ENCODE results near the gene CLSTN3. TPM values are rescaled to one million over a fixed set of nuclear protein-coding genes. Genes with fewer than 3 reads are reported as not detected.

The CLSTN3 gene
- total RNA-seq, 2 donors from 2014 or later, result 36.8 to 57.0 TPM

DNA sequence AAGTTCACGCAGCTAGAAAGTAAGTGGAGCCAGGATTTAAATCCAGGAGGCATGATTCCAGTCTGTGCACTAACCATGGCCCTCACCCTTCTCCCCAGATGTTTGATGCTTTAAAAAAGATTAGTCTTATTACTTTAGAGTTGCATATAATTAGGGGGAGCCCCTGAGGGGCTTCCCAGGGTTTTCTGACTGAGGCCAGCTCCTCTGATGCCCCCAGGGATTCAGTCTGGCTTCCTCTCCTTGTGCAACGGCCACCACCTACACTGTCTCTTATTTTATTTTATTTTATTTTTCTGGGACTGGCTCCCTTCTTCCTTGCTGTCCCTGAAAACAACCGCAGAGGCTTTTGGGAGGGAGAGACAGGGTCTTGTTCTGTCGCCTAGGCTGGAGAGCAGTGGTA is 22.6 kb downstream of the CLSTN3 start:
- no peak for DNase-seq (ENCODE audit: low spot score in 2 of 2)
- Mint-ChIP-seq H3K9me3 (no peaks in the 10 kb centered on the region), H3K27ac (no peak overlapping the region), H3K36me3 (no peaks in the 10 kb centered on the region)
- ATAC-seq, result no peak

DNA sequence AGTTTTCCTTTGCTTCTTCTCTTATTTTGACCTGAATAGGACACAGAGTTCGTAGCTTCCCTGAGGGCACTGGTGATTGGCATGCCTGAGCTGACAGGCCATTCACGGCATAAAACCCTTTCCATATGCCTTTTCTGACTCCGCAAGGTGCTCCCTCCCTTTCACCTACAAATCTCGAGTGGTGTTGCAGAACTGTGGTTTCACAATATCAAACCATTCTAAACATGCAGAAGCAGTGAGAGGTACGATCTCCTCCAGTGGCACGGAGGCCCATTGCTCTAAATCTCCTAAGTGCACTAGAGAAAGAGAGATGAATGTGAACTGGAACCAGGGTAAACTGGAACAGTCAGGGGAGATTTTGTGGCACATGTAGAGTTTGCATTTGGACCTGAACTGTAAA is 23.9 kb downstream of the CLSTN3 start:
- Mint-ChIP-seq H3K9me3 (no peaks in the 10 kb centered on the region), H3K27ac (no peak overlapping the region), H3K36me3 (no peaks in the 10 kb centered on the region)
- ATAC-seq (no peak), DNase-seq (ENCODE audit: low spot score in 2 of 2) (no peak)

DNA sequence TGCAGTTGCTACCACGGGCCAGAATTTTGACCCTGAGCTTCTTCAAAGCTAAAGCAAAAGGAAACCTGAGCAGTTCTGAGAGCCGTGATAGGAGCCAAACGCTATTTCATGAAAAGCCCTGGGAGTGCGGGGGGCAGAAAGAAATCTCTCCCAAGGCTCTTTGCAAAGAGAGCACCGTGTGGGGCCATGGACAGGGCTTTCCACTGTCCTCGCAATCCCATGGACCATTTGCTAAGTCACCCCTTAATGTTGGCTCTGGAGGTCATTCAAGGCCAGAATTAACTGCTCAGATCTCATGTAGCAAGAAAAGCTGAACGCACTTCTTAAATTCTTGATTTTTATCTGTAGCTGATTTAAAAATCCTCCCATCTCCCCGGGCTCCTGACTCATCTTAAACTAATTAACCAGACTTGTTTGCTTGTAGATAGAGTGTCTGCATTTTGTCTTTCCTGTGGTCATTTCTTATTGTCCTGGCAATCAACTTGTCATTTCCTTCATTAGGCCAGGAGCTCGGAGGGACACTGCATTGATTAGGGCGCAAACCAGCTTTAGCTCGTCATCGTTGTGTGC is 24.8 kb downstream of the CLSTN3 start:
- Mint-ChIP-seq H3K9me3 (no peaks in the 10 kb centered on the region), H3K36me3 (no peaks in the 10 kb centered on the region), H3K27ac (no peak overlapping the region)
- DNase-seq (ENCODE audit: low spot score in 2 of 2) (no peak), ATAC-seq (no peak)

DNA sequence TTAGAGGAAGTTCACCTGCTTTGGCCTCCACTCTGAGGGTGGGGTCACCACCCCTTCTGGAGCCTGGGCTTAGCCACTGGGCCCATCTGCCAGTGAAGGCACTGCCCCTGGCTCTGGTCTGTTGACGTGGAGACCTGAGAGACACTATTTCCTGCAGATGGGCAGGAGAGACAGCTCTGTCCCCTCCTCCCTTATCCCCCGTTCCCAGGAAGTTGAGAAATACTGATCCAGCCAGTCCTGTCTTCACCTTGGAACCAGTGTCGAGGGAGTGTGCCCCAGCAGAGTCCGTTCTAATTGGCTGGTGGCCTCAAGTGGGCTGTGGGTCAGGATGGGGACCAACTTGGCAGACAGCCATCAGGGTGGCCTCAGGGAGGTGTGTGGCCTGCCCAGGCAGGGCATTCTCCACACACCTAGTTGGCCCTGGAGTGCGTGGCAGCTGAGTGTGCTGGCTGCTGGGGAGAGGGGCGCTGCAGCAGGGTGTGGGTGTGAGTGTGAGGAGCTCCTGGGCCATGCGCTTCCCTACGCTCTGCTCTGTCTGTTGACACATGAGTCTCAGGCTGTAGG is 25.4 kb downstream of the CLSTN3 start:
- Mint-ChIP-seq H3K27ac (peak overlapping the region in 1 of 2 donors; percentile 16), H3K36me3 (no peaks in the 10 kb centered on the region), H3K9me3 (no peaks in the 10 kb centered on the region)
- DNase-seq (ENCODE audit: low spot score in 2 of 2) (no peak), ATAC-seq (no peak)

DNA sequence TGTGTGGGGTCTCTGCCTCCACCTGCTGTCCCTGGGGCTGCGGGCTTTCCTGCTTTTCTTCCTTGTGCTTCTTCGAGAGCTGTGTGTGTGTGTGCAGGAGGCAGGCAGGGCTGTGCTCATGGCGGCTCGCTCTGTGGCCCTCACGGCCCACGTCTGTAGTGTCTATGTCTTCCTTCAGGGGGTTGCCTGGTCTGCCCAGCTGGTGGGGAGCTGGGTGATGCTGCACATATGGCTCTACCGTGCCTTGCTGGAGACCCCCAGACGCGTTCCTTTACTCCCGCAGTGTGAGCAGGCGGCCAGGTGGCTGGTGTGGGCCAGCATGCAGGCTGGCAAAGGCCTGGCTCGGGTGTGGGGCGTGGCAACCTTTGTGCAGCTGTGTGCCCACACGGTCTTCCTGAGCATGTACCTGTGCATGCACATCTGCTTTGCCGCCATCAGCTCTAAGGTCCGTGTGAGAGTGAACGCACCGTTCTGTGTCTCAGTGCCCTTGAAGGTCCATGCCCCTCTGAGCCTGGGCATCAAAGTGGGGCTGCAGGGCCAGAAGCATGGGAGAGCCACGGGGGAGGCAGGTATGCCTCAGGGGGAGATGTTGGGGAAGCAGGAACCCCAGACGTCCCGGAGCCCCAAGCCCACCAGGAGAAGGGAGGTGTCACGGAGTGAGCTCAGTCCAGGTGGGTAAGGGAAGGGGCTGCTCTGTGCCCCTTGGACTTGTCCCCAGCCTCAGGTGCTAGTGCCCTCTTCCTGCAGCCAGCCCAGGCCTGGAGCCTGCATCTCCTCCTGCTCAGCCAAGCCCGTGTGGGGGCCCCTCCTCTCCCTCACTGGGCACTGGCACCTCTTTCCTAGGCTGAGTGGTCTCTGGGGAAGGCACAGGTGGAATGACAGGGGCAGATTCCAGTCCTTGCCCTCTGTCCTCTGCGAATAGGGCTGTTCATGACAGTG is 26.4 kb downstream of the CLSTN3 start:
- ATAC-seq, result no peak
- Mint-ChIP-seq H3K27ac (no peak overlapping the region), H3K9me3 (no peaks in the 10 kb centered on the region), H3K36me3 (no peaks in the 10 kb centered on the region)
- DNase-seq (ENCODE audit: low spot score in 2 of 2), result no peak

DNA sequence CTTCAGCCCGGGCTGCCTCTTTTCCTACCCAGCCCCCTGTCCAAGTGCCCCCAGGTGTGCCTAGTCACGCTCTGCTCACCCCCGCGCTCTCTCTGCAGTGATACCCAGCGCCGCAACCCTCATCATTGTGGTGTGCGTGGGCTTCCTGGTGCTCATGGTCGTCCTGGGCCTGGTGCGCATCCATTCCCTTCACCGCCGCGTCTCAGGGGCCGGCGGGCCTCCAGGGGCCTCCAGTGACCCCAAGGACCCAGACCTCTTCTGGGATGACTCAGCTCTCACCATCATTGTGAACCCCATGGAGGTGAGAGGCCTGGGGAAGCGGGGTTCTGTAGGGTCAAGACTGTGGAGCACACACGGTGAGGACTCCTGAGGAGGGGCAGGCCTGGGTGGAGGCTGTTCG is 27.2 kb downstream of the CLSTN3 start:
- ATAC-seq, result no peak
- DNase-seq (ENCODE audit: low spot score in 2 of 2), result no peak
- Mint-ChIP-seq H3K36me3 (no peaks in the 10 kb centered on the region), H3K9me3 (no peaks in the 10 kb centered on the region), H3K27ac (peak overlapping the region; percentile 3 to 23)

DNA sequence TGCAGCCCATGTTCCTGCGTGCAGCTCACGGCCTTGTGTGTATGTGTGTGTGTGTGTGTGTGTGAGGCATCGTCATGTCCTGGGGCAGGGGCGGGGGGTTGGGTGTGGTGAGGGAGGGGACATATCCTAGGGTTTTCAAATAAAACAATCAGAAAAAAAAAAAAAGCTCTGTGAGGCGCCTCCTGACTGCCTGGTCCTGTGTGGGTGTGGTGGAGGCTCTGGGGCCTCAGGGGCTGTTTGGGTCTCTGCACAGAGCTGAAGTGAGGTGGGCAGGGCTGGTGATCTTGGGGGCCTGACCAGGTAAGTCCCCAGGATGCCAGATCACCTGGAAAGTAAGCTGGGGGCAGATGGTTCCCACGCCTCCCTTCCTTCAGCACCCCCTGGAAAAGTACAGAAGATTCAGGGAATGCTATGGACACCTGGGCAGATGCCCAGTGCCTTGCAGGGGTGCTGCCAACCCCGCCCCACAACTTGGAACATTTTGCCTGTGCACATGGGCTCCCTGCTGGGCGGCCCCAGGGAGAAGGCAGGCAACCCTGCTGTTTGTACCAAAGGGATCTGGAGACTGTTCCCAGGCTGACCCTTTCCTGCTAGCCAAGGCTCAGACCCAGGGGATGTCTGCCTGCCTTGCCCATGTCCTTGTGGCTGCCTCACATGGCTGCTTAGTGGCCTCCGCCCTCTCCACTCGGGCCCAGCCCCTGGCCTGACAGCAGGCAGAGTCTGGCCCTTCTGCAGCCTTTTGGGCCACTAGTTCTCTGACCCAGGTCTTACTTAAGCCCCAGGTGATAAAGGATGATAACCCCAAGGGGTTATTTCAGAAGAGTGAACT is 28.8 kb downstream of the CLSTN3 start:
- DNase-seq (ENCODE audit: low spot score in 2 of 2), result no peak
- Mint-ChIP-seq H3K27ac (no peak overlapping the region), H3K36me3 (no peaks in the 10 kb centered on the region), H3K9me3 (no peaks in the 10 kb centered on the region)
- no peak for ATAC-seq

DNA sequence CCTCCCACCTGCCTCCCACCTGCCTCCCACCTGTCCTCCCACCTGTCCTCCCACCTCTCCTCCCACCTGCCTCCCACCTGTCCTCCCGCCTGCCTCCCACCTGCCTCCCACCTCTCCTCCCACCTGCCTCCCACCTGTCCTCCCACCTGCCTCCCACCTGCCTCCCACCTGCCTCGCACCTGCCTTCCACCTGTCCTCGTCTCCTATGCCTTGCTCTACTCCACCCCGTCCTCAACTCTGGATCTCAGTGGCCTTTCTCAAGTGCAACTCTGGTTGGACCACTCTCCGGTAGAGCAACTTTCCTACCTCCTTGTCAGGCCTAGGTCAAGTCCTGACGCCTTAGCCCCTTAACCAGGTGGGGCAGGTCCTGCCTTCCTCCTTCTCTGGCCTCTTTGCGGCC is 30.0 kb downstream of the CLSTN3 start:
- ATAC-seq (no peak), DNase-seq (ENCODE audit: low spot score in 2 of 2) (no peak)
- no peak overlapping the region for H3K27ac Mint-ChIP-seq
- no peaks in the 10 kb centered on the region for H3K36me3 Mint-ChIP-seq
- H3K9me3 Mint-ChIP-seq, result no peaks in the 10 kb centered on the region

DNA sequence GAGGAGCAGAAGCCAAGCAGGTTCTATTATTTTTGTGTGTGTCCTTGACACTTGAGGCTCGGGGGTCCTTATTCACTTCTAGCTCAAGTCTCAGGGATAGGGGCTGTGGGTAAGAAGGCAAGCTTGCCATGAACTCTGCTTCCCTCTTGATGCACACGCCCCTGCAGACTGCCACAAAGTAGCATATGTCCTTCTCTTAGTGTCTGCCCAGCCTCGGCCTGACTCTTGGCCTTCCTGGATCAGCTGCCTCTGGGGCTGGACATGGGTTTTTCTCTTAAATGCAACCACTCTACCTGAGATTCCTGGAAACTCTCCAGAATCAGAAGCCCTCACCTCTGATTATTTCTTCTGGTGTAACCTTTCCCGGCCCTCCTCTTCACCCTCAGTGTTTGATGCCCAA is 31.2 kb downstream of the CLSTN3 start:
- DNase-seq (ENCODE audit: low spot score in 2 of 2) (no peak), ATAC-seq (no peak)
- no peaks in the 10 kb centered on the region for H3K36me3 Mint-ChIP-seq
- no peak overlapping the region for H3K27ac Mint-ChIP-seq
- H3K9me3 Mint-ChIP-seq, result no peaks in the 10 kb centered on the region

DNA sequence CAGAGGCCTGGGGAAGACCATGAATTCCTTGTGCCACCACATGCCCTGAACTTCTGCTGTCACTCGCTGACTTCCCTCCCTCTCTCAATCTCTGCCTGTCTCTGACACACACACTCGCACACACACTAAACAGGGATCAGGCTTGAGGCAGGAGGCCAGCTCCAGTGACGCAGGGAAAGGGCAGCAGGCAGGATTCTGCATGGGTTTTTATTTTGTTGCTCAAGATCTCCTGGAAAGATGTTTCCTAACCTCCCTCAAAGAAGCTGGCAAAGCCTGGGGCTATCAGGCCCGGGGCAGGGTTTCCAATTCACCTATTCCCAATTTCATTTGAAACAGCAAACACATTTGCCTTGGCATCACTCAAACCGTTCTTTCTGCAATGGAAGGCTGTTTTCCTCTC is 31.6 kb downstream of the CLSTN3 start:
- DNase-seq (ENCODE audit: low spot score in 2 of 2), result no peak
- H3K36me3 Mint-ChIP-seq, result peaks cover 0 to 3% of the 10 kb centered on the region in 2 donors
- peak overlapping the region in 1 of 2 donors; percentile 61 for H3K27ac Mint-ChIP-seq
- ATAC-seq, result no peak
- peaks cover 0 to 2% of the 10 kb centered on the region in 2 donors for H3K9me3 Mint-ChIP-seq

DNA sequence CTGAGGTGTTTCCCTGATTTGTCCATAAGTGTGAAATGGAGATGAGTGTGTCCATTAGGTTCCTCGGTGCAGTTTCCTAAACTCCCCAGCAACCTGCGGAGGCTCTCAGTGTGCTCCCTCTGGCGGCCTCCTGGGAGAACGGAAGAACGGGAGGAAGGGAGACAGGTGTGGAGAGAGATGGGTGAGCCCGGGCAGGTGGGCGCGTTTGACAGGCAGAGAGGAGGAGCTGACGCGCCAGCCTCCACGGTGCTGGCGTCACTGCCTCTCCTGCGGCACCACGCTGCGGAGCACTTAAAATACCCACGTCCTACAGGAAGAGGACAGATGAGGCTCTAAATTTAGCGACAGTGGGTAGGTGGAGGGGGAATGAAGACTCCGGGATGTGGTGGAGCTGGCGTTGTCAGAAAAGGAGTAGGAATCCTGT is 32.5 kb downstream of the CLSTN3 start:
- Mint-ChIP-seq H3K9me3 (peaks cover 7 to 11% of the 10 kb centered on the region in 2 donors), H3K27ac (no peak overlapping the region), H3K36me3 (peaks cover 0 to 10% of the 10 kb centered on the region in 2 donors)
- peak in 1 of 2 donors; percentile 12 for DNase-seq (ENCODE audit: low spot score in 2 of 2)
- peak; percentile 50 to 71 for ATAC-seq

DNA sequence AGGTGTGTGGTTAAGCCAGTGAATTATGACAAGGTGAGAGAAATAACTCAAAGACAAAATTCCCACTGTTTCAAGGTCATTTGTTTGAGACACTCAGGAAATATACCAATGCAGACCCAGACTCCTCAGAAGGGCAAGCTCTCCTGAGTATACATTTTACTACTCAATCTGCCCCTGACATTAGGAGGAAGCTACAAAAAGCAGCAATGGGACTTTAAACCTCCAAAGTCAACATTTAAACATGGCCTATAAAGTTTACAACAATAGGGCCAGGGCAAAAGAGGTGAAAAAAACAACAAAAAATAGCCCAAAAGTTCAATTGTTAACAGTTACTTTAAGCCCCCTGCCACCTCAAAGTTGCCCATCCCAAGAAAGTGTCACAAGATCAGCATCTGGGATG is 39.8 kb downstream of the CLSTN3 start:
- H3K27ac Mint-ChIP-seq, result no peak overlapping the region
- DNase-seq (ENCODE audit: low spot score in 2 of 2) (no peak), ATAC-seq (no peak)
- H3K9me3 Mint-ChIP-seq, result peaks cover 19 to 39% of the 10 kb centered on the region in 2 donors
- peaks cover 10 to 46% of the 10 kb centered on the region in 2 donors for H3K36me3 Mint-ChIP-seq

DNA sequence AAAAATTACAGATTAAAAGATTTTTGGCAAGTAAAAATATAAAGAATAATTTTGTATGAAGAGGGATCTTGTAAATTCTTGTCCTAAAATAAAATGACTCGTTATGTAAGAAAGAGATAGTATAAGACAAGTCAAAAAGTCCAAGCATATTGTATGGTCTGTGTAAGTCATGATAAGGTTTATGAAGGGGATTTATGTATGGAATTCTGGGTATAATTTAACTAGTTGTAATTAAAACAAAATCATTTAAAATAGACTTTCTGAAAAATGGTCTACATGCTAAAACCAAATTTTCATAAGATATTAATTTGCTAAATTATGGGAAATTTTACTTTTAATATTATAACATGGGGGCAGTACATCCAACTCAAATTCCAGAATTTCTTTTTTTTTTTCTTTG is 41.7 kb downstream of the CLSTN3 start:
- H3K36me3 Mint-ChIP-seq, result peaks cover 10 to 42% of the 10 kb centered on the region in 2 donors
- no peak for DNase-seq (ENCODE audit: low spot score in 2 of 2)
- peaks cover 19 to 40% of the 10 kb centered on the region in 2 donors for H3K9me3 Mint-ChIP-seq
- no peak for ATAC-seq
- H3K27ac Mint-ChIP-seq, result no peak overlapping the region

DNA sequence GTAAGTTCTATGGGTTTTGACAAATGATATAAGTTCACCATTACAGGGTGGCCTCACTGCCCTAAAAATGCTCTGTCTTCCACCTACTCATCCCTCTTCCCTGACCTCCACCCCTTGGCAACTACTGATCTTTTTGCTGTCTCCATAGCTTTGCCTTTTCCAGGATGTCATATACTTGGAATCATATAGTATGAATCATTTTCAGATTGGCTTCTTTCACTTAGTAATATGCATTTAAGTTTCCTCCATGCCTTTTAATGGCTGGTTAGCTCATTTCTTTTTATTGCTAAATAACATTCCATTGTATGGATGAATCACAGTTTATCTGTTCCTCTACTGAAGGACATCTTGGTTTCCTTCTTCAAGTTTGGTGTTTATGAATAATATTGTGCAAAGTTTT is 45.3 kb downstream of the CLSTN3 start:
- Mint-ChIP-seq H3K36me3 (peaks cover 0 to 12% of the 10 kb centered on the region in 2 donors), H3K27ac (no peak overlapping the region), H3K9me3 (peaks cover 0 to 13% of the 10 kb centered on the region in 2 donors)
- no peak for DNase-seq (ENCODE audit: low spot score in 2 of 2)
- ATAC-seq, result no peak

DNA sequence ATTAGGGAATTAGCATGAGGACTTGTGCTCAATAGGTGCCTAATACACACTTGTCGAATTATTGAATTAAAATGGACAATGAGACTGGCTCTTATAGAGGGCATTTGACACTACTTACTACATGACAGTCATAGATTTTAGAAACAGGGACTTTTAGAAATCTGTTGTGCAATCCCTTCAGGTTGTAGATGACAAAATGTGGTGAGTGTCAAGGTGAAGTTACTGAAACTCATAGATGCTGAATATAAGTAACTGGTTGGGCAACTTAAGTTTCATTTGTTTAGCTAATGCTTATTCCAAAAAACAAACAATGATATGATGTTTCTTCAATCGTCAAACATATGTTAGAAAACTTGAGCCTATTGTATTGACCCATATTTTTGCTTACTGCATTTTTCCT is 46.4 kb downstream of the CLSTN3 start:
- no peak for ATAC-seq

DNA sequence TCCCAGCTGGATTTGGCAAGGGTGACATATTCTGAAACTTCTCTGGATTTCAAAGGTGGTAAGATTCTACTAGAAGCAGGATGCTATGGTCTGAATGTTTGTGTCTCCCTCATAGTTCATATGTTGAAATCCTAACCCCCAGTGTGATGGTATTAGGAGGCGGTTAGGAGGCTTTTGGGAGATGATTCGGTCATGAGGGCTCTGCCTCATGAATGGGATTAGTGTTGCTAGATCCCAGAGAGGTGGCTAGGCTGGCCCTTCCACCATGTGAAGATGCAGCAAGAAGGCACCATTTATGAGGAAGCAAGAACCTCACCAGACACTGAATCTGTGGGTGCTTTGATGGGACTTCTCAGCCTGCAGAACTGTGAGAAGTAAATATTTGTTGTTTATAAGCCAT is 48.3 kb downstream of the CLSTN3 start:
- H3K9me3 Mint-ChIP-seq, result peaks cover 0 to 3% of the 10 kb centered on the region in 2 donors
- no peak for ATAC-seq
- DNase-seq (ENCODE audit: low spot score in 2 of 2), result no peak
- no peaks in the 10 kb centered on the region for H3K36me3 Mint-ChIP-seq
- H3K27ac Mint-ChIP-seq, result no peak overlapping the region

More for the DNA sequence above, 46.4 kb downstream of the CLSTN3 start:
- Mint-ChIP-seq H3K36me3 (peaks cover 0 to 6% of the 10 kb centered on the region in 2 donors), H3K9me3 (peaks cover 0 to 9% of the 10 kb centered on the region in 2 donors), H3K27ac (no peak overlapping the region)
- no peak for DNase-seq (ENCODE audit: low spot score in 2 of 2)

DNA sequence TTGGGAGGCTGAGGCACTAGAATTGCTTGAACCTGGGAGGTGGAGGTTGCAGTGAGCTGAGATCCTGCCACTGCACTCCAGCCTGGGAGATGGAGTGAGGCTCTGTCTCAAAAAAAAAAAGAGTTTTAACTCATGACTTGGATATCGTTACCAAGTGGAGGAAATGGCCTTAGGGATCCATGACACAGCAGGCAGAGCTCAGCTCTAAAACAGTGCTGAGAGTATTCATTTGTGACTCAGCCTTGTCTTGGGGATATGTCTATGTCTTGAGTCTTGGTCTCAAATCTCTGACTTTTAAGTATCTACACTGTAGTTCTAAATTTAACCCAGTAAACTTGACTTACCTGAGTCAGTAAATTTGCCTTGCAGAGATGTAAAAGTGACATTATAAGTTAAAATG is 50.5 kb downstream of the CLSTN3 start:
- H3K9me3 Mint-ChIP-seq, result peaks cover 0 to 3% of the 10 kb centered on the region in 2 donors
- no peak overlapping the region for H3K27ac Mint-ChIP-seq
- H3K36me3 Mint-ChIP-seq, result no peaks in the 10 kb centered on the region
- DNase-seq (ENCODE audit: low spot score in 2 of 2) (no peak), ATAC-seq (no peak)
